Cardiac muscle cell (in vitro differentiated cells and primary cell): ENCODE measurements around the gene NOD1. TPM values are rescaled to one million over a fixed set of nuclear protein-coding genes. Genes with fewer than 3 reads are reported as not detected.
"Not testable (repeated sequence)": the region's sequence is repeated elsewhere in the genome, so short reads cannot be mapped to it uniquely, and the experiment has no call there.

Source experiments
- DNase-seq, 2 donors: peaks; one replicate each; pipeline versions ENCODE4 v3.0.0 to v3.0.0-alpha.2; 2010 to 2017; ENCODE audit warnings: low read depth in 1 of 2, low spot score in 1 of 2
- H3K27ac ChIP-seq: fragments of 200-600 bp; sonication (generic); 2 replicates; pipeline ENCODE4 v1.5.1; 2016
- H3K27me3 ChIP-seq: fragments of 200-600 bp; sonication (generic); 2 replicates; pipeline ENCODE4 v1.6.0; 2016; ENCODE audit warnings: control low read depth
- H3K36me3 ChIP-seq: fragments of 200-600 bp; sonication (generic); 2 replicates; pipeline ENCODE4 v1.5.1; 2016; ENCODE audit warnings: control low read depth
- H3K4me1 ChIP-seq: fragments of 200-600 bp; sonication (generic); 2 replicates; pipeline ENCODE4 v1.8.1; 2017; ENCODE audit warnings: low read depth, mild to moderate bottlenecking, mixed run types
- H3K4me3 ChIP-seq: fragments of 200-600 bp; sonication (generic); 2 replicates; pipeline ENCODE4 v1.5.1; 2016; ENCODE audit warnings: mild to moderate bottlenecking
- H3K9me3 ChIP-seq: fragments of 200-600 bp; sonication (generic); 2 replicates; pipeline ENCODE4 v1.5.1; 2017; ENCODE audit warnings: low read depth, mild to moderate bottlenecking, control low read depth
- polyA plus RNA-seq: library from polyadenylated mRNA; unstranded; fragments of >200 nt; fragmentation: Nextera tagmentation; extraction: Ambion mirVana; gene quantifications from 2 replicates; pipeline ENCODE4 v1.2.1, GENCODE V29; 2016
- total RNA-seq: library from RNA; depleted of rRNA; stranded (reverse); fragments of >200 nt; gene quantifications from 2 replicates; pipeline ENCODE4 v1.2.3, GENCODE V29; 2016
- TF ChIP-seq, protein P1 (sequence below): IDR thresholded peaks from 2 replicates; pipeline ENCODE4 v1.5.1; 2012; ENCODE audit warnings: low read depth, mild to moderate bottlenecking, low read length

NOD1 gene
- total and polyA plus RNA-seq, 2 experiments from 2014 or later = 20.3 to 79.6 TPM

DNA sequence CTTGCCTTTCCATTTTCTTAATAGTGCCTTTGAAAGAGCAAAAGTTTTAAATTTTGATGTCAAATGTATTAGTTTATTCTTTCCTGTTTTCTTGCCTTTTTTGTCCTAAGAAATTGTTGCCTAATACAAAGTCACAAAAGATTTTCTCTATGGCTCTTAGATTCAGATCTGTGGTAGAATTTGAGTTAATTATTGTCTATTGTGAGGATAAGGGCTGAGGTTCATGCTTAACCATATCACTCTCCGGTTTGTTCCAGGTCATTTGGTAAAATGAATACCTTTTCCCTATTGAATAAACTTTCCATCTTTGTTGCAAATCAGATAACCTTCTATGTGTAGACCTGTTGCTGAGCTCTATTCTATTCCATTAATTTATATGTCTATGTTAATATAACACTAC, 96.0 kb downstream of the NOD1 start:
- H3K4me1 ChIP-seq = no peaks in the 10 kb centered on the region
- no peak overlapping the region for H3K27ac ChIP-seq
- no peaks in the 10 kb centered on the region for H3K27me3 ChIP-seq
- DNase-seq = no peak
- H3K36me3 ChIP-seq = no peaks in the 10 kb centered on the region
- H3K9me3 ChIP-seq = no peaks in the 10 kb centered on the region
- TF ChIP-seq, protein P1, sequence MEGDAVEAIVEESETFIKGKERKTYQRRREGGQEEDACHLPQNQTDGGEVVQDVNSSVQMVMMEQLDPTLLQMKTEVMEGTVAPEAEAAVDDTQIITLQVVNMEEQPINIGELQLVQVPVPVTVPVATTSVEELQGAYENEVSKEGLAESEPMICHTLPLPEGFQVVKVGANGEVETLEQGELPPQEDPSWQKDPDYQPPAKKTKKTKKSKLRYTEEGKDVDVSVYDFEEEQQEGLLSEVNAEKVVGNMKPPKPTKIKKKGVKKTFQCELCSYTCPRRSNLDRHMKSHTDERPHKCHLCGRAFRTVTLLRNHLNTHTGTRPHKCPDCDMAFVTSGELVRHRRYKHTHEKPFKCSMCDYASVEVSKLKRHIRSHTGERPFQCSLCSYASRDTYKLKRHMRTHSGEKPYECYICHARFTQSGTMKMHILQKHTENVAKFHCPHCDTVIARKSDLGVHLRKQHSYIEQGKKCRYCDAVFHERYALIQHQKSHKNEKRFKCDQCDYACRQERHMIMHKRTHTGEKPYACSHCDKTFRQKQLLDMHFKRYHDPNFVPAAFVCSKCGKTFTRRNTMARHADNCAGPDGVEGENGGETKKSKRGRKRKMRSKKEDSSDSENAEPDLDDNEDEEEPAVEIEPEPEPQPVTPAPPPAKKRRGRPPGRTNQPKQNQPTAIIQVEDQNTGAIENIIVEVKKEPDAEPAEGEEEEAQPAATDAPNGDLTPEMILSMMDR = no peak
- H3K4me3 ChIP-seq = no peak overlapping the region

DNA sequence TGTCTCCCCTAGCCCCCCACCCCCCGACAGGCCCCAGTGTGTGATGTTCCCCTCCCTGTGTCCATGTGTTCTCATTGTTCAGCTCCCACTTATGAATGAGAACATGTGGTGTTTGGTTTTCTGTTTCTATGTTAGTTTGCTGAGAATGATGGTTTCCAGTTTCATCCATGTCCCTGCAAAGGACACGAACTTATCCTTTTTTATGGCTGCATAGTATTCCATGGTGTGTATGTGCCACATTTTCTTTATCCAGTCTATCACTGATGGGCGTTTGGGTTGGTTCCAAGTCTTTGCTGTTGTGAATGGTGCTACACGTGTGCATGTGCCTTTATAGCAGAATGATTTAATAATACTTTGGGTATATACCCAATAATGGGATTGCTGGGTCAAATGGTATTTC, 97.8 kb downstream of the NOD1 start:
- H3K36me3 ChIP-seq, H3K4me3 ChIP-seq, H3K4me1 ChIP-seq, H3K27ac ChIP-seq, DNase-seq, H3K9me3 ChIP-seq, H3K27me3 ChIP-seq: not testable (repeated sequence)

DNA sequence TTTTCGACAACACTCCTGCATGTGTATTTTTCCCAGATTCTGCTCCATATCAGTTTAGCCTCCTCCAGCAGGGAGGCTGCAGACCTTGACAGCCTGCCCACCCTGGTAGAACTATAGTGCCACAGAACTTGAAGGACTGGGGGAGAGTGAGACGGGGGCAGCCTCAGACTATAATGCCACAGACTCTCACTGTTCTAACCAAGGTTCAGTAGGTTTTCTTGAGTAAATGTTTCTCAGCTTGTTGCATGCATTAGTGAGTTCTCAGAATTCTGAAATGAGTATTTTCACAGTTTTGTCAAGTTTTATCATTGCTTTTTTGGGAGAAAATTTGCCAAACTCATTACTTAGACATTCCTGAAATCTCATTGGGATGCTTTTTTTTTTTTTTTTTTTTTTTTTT, 98.3 kb downstream of the NOD1 start:
- H3K4me3 ChIP-seq = no peak overlapping the region
- no peaks in the 10 kb centered on the region for H3K9me3 ChIP-seq
- no peak overlapping the region for H3K27ac ChIP-seq
- H3K4me1 ChIP-seq = no peaks in the 10 kb centered on the region
- no peaks in the 10 kb centered on the region for H3K36me3 ChIP-seq
- TF ChIP-seq, protein P1 = no peak
- no peaks in the 10 kb centered on the region for H3K27me3 ChIP-seq
- DNase-seq = no peak

DNA sequence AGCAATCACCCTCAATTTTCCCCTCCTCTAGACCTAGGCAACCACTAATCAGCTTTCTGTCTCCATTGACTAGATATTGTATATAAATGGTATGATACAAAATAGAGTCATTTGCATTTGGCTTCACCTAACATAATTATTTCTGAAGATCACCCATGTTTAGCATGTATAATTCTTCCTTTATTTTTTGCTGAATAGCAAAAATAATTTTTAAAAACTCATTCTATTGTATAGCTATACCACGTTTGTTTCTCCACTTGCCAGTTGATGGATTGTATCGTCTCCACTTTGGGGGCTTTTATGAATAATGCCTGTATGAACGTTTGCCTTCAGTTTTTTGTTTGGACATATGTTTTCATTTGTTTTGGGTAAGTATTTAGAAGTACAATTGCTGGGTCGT, 98.8 kb downstream of the NOD1 start:
- no peak overlapping the region for H3K4me3 ChIP-seq
- H3K9me3 ChIP-seq = no peaks in the 10 kb centered on the region
- DNase-seq = no peak
- H3K4me1 ChIP-seq = no peaks in the 10 kb centered on the region
- no peak overlapping the region for H3K27ac ChIP-seq
- TF ChIP-seq, protein P1 = no peak
- no peaks in the 10 kb centered on the region for H3K27me3 ChIP-seq
- no peaks in the 10 kb centered on the region for H3K36me3 ChIP-seq

DNA sequence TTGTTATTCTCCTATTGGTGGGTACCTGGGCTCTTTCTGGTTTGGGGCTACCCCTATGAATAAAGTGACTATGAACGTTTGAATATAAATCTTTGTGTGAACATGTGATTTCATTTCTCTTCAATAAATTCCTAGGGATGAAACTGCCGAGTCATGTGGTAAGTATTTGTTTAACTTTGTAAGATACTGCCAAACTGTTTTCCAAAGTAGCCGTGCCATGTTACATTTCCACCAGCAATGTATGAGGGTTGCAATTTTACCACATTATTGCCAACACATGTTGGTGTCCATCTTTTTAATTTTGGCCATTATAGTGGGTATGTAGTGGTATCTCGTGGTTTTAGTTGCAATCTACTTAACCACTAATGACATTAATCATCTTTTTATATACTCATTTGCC, 99.5 kb downstream of the NOD1 start:
- TF ChIP-seq, protein P1 = no peak
- H3K27me3 ChIP-seq = no peaks in the 10 kb centered on the region
- H3K4me3 ChIP-seq = no peak overlapping the region
- no peaks in the 10 kb centered on the region for H3K36me3 ChIP-seq
- no peak for DNase-seq
- no peak overlapping the region for H3K27ac ChIP-seq
- no peaks in the 10 kb centered on the region for H3K4me1 ChIP-seq
- H3K9me3 ChIP-seq = no peaks in the 10 kb centered on the region

DNA sequence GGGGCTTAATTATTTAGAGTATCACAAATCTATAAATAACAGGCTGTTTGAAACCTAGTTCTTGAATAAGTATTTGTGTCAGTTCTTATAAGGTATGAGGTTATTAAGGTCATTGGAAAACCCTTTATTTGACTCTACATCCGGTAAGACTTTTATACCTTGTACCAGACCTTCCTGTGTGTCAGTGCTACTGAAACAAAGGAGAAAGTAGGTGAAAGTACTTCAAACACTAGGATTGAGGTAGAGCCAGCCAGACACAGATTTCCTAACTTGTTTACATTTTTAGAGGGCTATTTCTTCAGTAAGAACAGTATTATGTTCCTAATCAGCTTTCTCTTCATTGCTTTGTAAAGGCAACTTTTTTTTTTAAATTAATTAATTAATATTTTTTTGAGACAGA, 100.3 kb downstream of the NOD1 start:
- H3K9me3 ChIP-seq = no peaks in the 10 kb centered on the region
- no peaks in the 10 kb centered on the region for H3K4me1 ChIP-seq
- H3K27me3 ChIP-seq = no peaks in the 10 kb centered on the region
- H3K4me3 ChIP-seq = no peak overlapping the region
- TF ChIP-seq, protein P1 = no peak
- DNase-seq = no peak
- H3K27ac ChIP-seq = no peak overlapping the region
- H3K36me3 ChIP-seq = no peaks in the 10 kb centered on the region

Other genes with a start within 250 kb of the NOD1 start
- gene ZNRF2, start 194.2 kb downstream of the NOD1 start, total RNA-seq = 29.8 and 46.7 TPM in 2 replicates
- 18.6 and 29.5 TPM in 2 replicates for gene ZNRF2, start 194.2 kb downstream of the NOD1 start, polyA plus RNA-seq
- 41.9 and 49.8 TPM in 2 replicates for gene GGCT, start 26.0 kb upstream of the NOD1 start, total RNA-seq
- 66.2 and 81.2 TPM in 2 replicates for gene GGCT, start 26.0 kb upstream of the NOD1 start, polyA plus RNA-seq
- 71.5 and 82.9 TPM in 2 replicates for gene GARS1, start 116.1 kb upstream of the NOD1 start, total RNA-seq
- gene GARS1, start 116.1 kb upstream of the NOD1 start, polyA plus RNA-seq = 77.0 and 77.3 TPM in 2 replicates
- 0.77 and 0.92 TPM in 2 replicates for gene CRHR2, start 203.7 kb upstream of the NOD1 start, total RNA-seq
- 0.39 and 0.42 TPM in 2 replicates for gene CRHR2, start 203.7 kb upstream of the NOD1 start, polyA plus RNA-seq